Neutrophil (primary cell): ENCODE data around the gene EPHA6.
"Not testable (repeated sequence)": the region's sequence is repeated elsewhere in the genome, so short reads cannot be mapped to it uniquely, and the experiment has no call there.

Source experiments
- H3K27ac ChIP-seq: fragments of 200-600 bp; sonication (generic); 2 replicates; pipeline ENCODE4 v1.5.1; 2016; ENCODE audit warnings: mild to moderate bottlenecking, moderate library complexity
- H3K27me3 ChIP-seq: fragments of 200-600 bp; sonication (generic); 2 replicates; pipeline ENCODE4 v1.6.0; 2016; ENCODE audit warnings: mild to moderate bottlenecking
- H3K36me3 ChIP-seq: fragments of 200-600 bp; sonication (generic); 2 replicates; pipeline ENCODE4 v1.5.1; 2017
- H3K4me1 ChIP-seq, 2 experiments: fragments of 200-600 bp in 1 of 2; sonication (generic) in 1 of 2; 1 replicate in 1 of 2; 2 replicates in 1 of 2; pipeline versions ENCODE4 v1.5.1 to v1.6.1; 2013 to 2016; ENCODE audit warnings: low read depth in 1 of 2, low read length in 1 of 2, mild to moderate bottlenecking in 1 of 2, moderate library complexity in 1 of 2; ENCODE audit not compliant: control insufficient read depth in 1 of 2, insufficient read depth in 1 of 2
- H3K4me3 ChIP-seq, 2 experiments: fragments of 200-600 bp in 1 of 2; sonication (generic) in 1 of 2; 1 replicate in 1 of 2; 2 replicates in 1 of 2; pipeline ENCODE4 v1.5.1; 2013 to 2016; ENCODE audit warnings: low read depth in 1 of 2, low read length in 1 of 2, mild to moderate bottlenecking in 1 of 2, moderate library complexity in 1 of 2
- H3K9me3 ChIP-seq: fragments of 200-600 bp; sonication (generic); 2 replicates; pipeline ENCODE4 v1.5.1; 2016
- CTCF ChIP-seq: fragments of 200-600 bp; sonication (generic); IDR thresholded peaks from 2 replicates; pipeline ENCODE4 v1.5.1; 2016; ENCODE audit warnings: antibody characterized with exemption

EPHA6 gene

GRCh38 chr3:97439373-97439772 lies 625.0 kb downstream of the EPHA6 start:
- no peak for TF ChIP-seq CTCF
- H3K27me3 ChIP-seq = no peaks in the 10 kb centered on the region
- H3K27ac ChIP-seq = no peak overlapping the region
- no peaks in the 10 kb centered on the region for H3K9me3 ChIP-seq
- no peaks in the 10 kb centered on the region for H3K36me3 ChIP-seq
- no peak overlapping the region for H3K4me3 ChIP-seq
- H3K4me1 ChIP-seq = no peaks in the 10 kb centered on the region

GRCh38 chr3:97464035-97464434 lies 649.6 kb downstream of the EPHA6 start:
- Histone ChIP-seq H3K4me3 (no peak overlapping the region), H3K4me1 (no peaks in the 10 kb centered on the region), H3K27me3 (no peaks in the 10 kb centered on the region), H3K36me3 (no peaks in the 10 kb centered on the region), H3K9me3 (no peaks in the 10 kb centered on the region), H3K27ac (no peak overlapping the region)
- TF ChIP-seq CTCF = no peak

- no peak for TF ChIP-seq CTCF
- H3K27me3 ChIP-seq = no peaks in the 10 kb centered on the region
- H3K36me3 ChIP-seq = no peaks in the 10 kb centered on the region
- no peaks in the 10 kb centered on the region for H3K9me3 ChIP-seq
- H3K4me1 ChIP-seq = no peaks in the 10 kb centered on the region
- no peak overlapping the region for H3K27ac ChIP-seq
- no peak overlapping the region for H3K4me3 ChIP-seq
These were observed 656.1 kb downstream of the EPHA6 start for GRCh38 chr3:97470481-97470880.

- Histone ChIP-seq H3K4me1 (no peaks in the 10 kb centered on the region), H3K9me3 (no peaks in the 10 kb centered on the region), H3K27me3 (no peaks in the 10 kb centered on the region), H3K27ac (no peak overlapping the region), H3K4me3 (no peak overlapping the region), H3K36me3 (no peaks in the 10 kb centered on the region)
- TF ChIP-seq CTCF = no peak
These were observed 665.3 kb downstream of the EPHA6 start for GRCh38 chr3:97479740-97480139.

GRCh38 chr3:97480696-97481289 lies 666.4 kb downstream of the EPHA6 start:
- not testable (repeated sequence) for H3K4me3 ChIP-seq, H3K36me3 ChIP-seq, H3K9me3 ChIP-seq, H3K4me1 ChIP-seq, H3K27ac ChIP-seq, H3K27me3 ChIP-seq

- H3K4me1 ChIP-seq = no peaks in the 10 kb centered on the region
- H3K36me3 ChIP-seq = no peaks in the 10 kb centered on the region
- no peaks in the 10 kb centered on the region for H3K27me3 ChIP-seq
- no peak overlapping the region for H3K4me3 ChIP-seq
- H3K9me3 ChIP-seq = no peaks in the 10 kb centered on the region
- TF ChIP-seq CTCF = no peak
- no peak overlapping the region for H3K27ac ChIP-seq
These were observed 667.0 kb downstream of the EPHA6 start for GRCh38 chr3:97481416-97481815.
